Measurements from ENCODE around the gene SLC17A1. TPM values are rescaled to one million over a fixed set of nuclear protein-coding genes. Genes with fewer than 3 reads are reported as not detected.

The SLC17A1 gene
- total RNA-seq, 1 donor from 2014 or later = not detected

DNA sequence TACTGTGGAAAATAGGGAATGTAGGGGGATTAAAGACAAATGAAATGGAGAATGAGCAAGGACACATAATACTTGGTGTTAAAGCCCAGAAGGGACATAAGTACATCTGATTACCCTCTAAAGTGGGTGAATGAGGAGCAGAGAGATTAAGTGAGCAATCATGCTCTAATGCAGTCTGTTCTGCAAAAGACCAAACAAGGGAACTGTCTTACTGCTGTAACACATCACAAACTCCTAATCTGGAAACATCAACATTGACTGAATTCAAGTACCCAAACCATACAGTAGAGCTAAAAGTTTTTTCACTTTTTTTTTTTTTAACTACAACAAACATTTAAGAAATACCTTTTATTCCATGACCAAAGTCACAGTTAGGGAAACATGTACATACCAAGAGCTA lies 96.6 kb downstream of the SLC17A1 start:
- no peaks in the 10 kb centered on the region for H3K36me3 Mint-ChIP-seq (ENCODE audit: low read depth)
- peaks cover 14% of the 10 kb centered on the region for H3K9me3 Mint-ChIP-seq (ENCODE audit: low read depth)
- peaks cover 19% of the 10 kb centered on the region for H3K27me3 Mint-ChIP-seq (ENCODE audit: low read depth)
- DNase-seq (ENCODE audit: low spot score) = no peak
- TF ChIP-seq CTCF (IDR thresholded peaks at IDR 0.05) = no peak
- no peak overlapping the region for H3K27ac Mint-ChIP-seq (ENCODE audit: unreplicated experiment)
- H3K4me1 Mint-ChIP-seq (ENCODE audit: low read depth) = no peaks in the 10 kb centered on the region
- no peak overlapping the region for H3K4me3 Mint-ChIP-seq (ENCODE audit: unreplicated experiment)

Other genes starting within 250 kb of the SLC17A1 start
- not detected in 3 replicates for gene SCGN, start 179.8 kb downstream of the SLC17A1 start, total RNA-seq
- gene SLC17A4, start 77.3 kb downstream of the SLC17A1 start, total RNA-seq = not detected in 3 replicates
- gene SLC17A3, start 42.2 kb upstream of the SLC17A1 start, total RNA-seq = not detected in 3 replicates
- not detected in 3 replicates for gene SLC17A2, start 98.6 kb upstream of the SLC17A1 start, total RNA-seq
- gene TRIM38, start 130.8 kb upstream of the SLC17A1 start, total RNA-seq = 7.1 to 7.4 TPM (median 7.2 TPM) in 3 replicates

All from chondrocyte (in vitro differentiated cells).